ENCODE results near the gene TMEM179.

- TF ChIP-seq CTCF (IDR thresholded peaks at IDR 0.05) (no peak), POLR2A (IDR thresholded peaks at IDR 0.05) (no peak)
Observed at GRCh38 chr14:104652386-104652785, 47.8 kb upstream of the TMEM179 start.
